T-cell (primary cell): ENCODE data around the gene CNR1. TPM values are rescaled to one million over a fixed set of nuclear protein-coding genes. Genes with fewer than 3 reads are reported as not detected.

ENCODE experiments used
- ATAC-seq, 4 experiments: fragments of 200-7000 bp in 3 of 4; fragments of 150-1000 bp in 1 of 4; cut with Tn5 transposase; replicated peaks in 1 of 4; 1 replicate in 3 of 4; 2 replicates in 1 of 4; pipeline ENCODE4 v1.10.0; 2021; ENCODE audit warnings: moderate library complexity in 3 of 4, mild to moderate bottlenecking in 2 of 4, moderate number of reproducible peaks in 1 of 4
- CTCF ChIA-PET, 2 donors: fragments of 300-600 bp; sonication (Branson Sonifier 250); formaldehyde crosslinking; loops; one replicate each; lab custom pipeline; 2022; ENCODE audit warnings: antibody characterized with exemption in 2 of 2; lab: Charles Lee
- POLR2A ChIA-PET, 2 donors: fragments of 300-600 bp; sonication (Branson Sonifier 250); formaldehyde crosslinking; loops; one replicate each; lab custom pipeline; 2022; ENCODE audit warnings: antibody characterized with exemption in 2 of 2; lab: Charles Lee
- DNase-seq, 35 experiments: peaks; one replicate each; pipeline versions ENCODE4 v3.0.0 to v3.0.0-alpha.2; 2013 to 2023
- H3K27ac ChIP-seq: one replicate; pipeline ENCODE4 v1.5.1; 2013; ENCODE audit warnings: low read length
- H3K27me3 ChIP-seq, 2 experiments: replicated peaks in 1 of 2; 1 replicate in 1 of 2; 2 replicates in 1 of 2; pipeline versions ENCODE4 v1.6.1 to v1.7.0; 2013; ENCODE audit warnings: low read length in 1 of 2, mixed read lengths in 1 of 2; ENCODE audit not compliant: control insufficient read depth in 2 of 2, insufficient read depth in 2 of 2; ENCODE audit errors: extremely low read depth in 1 of 2
- H3K36me3 ChIP-seq, 2 donors: 1 replicate in 1 of 2; 2 replicates in 1 of 2; pipeline versions ENCODE4 v1.6.1 to v1.7.0; 2013; ENCODE audit warnings: low read length in 1 of 2; ENCODE audit not compliant: control insufficient read depth in 2 of 2, insufficient read depth in 1 of 2; ENCODE audit errors: extremely low read depth in 1 of 2
- H3K4me1 ChIP-seq, 2 experiments: 1 replicate in 1 of 2; 2 replicates in 1 of 2; pipeline versions ENCODE4 v1.6.1 to v1.7.0; 2013; ENCODE audit warnings: low read length in 2 of 2, mixed read lengths in 1 of 2; ENCODE audit not compliant: insufficient read depth in 2 of 2, control insufficient read depth in 1 of 2; ENCODE audit errors: extremely low read depth in 1 of 2
- H3K4me3 ChIP-seq, 2 donors: 1 replicate in 1 of 2; 2 replicates in 1 of 2; pipeline versions ENCODE4 v1.5.1 to v1.7.0; 2013; ENCODE audit warnings: mild to moderate bottlenecking in 2 of 2, low read length in 1 of 2, moderate library complexity in 1 of 2; ENCODE audit not compliant: control insufficient read depth in 1 of 2; ENCODE audit errors: extremely low read depth in 1 of 2
- H3K9me3 ChIP-seq: 2 replicates; pipeline ENCODE4 v1.7.0; 2013
- H3K27ac Mint-ChIP-seq, 2 donors: one replicate each; pipeline ENCODE4 v1.8.0; 2020 to 2021; ENCODE audit warnings: mild to moderate bottlenecking in 2 of 2, mixed read lengths in 2 of 2
- H3K27me3 Mint-ChIP-seq, 2 donors: one replicate each; pipeline ENCODE4 v1.8.0; 2021 to 2022; ENCODE audit warnings: mixed read lengths in 2 of 2
- H3K36me3 Mint-ChIP-seq: one replicate; pipeline ENCODE4 v1.8.0; 2021; ENCODE audit warnings: mixed read lengths
- H3K4me1 Mint-ChIP-seq, 3 donors: one replicate each; pipeline ENCODE4 v1.8.0; 2020 to 2022; ENCODE audit warnings: mixed read lengths in 3 of 3, mild to moderate bottlenecking in 1 of 3
- H3K4me3 Mint-ChIP-seq, 3 donors: one replicate each; pipeline ENCODE4 v1.8.0; 2020 to 2022; ENCODE audit warnings: mild to moderate bottlenecking in 3 of 3, mixed read lengths in 3 of 3, moderate library complexity in 3 of 3
- H3K9me3 Mint-ChIP-seq, 3 donors: one replicate each; pipeline ENCODE4 v1.8.0; 2020 to 2022; ENCODE audit warnings: mixed read lengths in 3 of 3
- whole genome bisulfite sequencing: methylation state at CpG from one replicate; pipeline ENCODE4 v1.1.5; 2013; ENCODE audit warnings: missing lambda C conversion rate; ENCODE audit not compliant: insufficient coverage; 5-methylcytosine and 5-hydroxymethylcytosine counted together
- total RNA-seq, 35 experiments: library from RNA in 6 of 35; stranded (reverse) in 6 of 35; fragments of 120-200 nt in 1 of 35; gene quantifications; one replicate each; pipeline versions ENCODE4 v1.2.1 to v1.2.4 and lab custom pipeline; 2013 to 2026

Gene CNR1
- total RNA-seq, 5 donors from 2014 or later (not counting 1 experiment from before 2014, with no cell fraction given) = 0.47 to 0.89 (median 0.73) TPM; not detected in 2

DNA sequence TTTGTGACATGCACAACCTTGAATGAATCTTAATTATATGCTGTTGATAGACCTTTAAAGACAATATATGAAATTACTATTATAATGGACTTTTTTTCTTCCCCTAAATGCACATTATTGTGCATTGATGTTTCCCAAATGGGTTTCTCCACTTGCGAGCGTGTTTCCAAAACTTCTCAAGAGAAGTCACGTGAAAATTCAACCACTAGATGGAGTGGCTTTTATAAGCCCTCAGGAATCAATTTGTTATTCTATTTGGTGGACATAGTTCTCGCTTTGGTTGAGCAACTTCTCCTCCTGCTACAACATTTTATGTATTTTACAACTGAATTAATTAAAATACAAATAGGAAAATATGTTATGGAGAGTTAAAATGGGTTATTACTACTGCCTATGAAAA is 9.0 kb downstream of the CNR1 start:
- POLR2A ChIA-PET = no interaction called here

DNA sequence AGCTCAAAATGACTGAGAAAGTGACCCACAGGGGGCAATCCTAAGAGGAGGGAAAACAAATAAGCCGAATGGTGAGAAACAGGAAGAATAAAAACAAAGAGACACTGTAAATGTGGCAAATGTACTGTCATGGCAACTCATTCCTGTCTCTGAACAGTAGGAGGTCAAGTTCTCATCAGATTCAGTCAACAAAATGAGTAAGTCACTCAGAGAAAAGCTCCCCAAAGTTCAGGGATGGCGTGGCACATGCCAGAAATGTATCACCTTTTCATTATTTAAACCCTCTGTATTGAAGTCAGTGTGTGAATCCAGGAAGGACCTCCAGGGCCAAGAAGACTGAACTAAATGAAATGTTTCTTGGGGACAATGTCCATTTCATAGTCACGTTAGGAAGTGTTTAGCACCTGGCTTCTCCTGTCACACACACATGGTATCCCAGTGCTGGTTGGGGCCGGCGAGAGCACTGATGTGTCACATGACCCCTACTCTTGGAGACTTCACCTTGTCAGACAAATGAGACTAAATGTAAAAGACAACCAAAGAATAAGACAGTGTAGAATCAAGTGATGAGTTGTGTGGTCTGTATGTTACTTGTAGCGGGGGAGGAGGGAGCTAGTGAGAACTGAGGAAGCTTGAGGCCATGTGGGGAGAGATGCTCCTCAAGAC is 20.7 kb downstream of the CNR1 start:
- 72% methylated on average over 5 of the region's 6 CpGs for WGBS
- ATAC-seq = no peak
- no peak for DNase-seq
- Mint-ChIP-seq H3K4me3 (no peak overlapping the region), H3K4me1 (no peaks in the 10 kb centered on the region), H3K27ac (no peak overlapping the region), H3K36me3 (no peaks in the 10 kb centered on the region), H3K9me3 (no peaks in the 10 kb centered on the region), H3K27me3 (peaks cover 7 to 18% of the 10 kb centered on the region in 2 donors)
- ChIA-PET POLR2A (no interaction called here), CTCF (no interaction called here)
- H3K27ac ChIP-seq = no peak overlapping the region
- H3K4me1 ChIP-seq = no peaks in the 10 kb centered on the region
- no peak overlapping the region for H3K4me3 ChIP-seq
- no peaks in the 10 kb centered on the region for H3K9me3 ChIP-seq
- H3K36me3 ChIP-seq = no peaks in the 10 kb centered on the region
- peaks cover 0 to 10% of the 10 kb centered on the region in 2 experiments for H3K27me3 ChIP-seq

More for the DNA sequence above, 9.0 kb downstream of the CNR1 start:
- Mint-ChIP-seq H3K27ac (no peak overlapping the region), H3K27me3 (peaks cover 5 to 18% of the 10 kb centered on the region in 2 donors), H3K4me1 (no peaks in the 10 kb centered on the region), H3K9me3 (no peaks in the 10 kb centered on the region), H3K4me3 (no peak overlapping the region), H3K36me3 (no peaks in the 10 kb centered on the region)
- CTCF ChIA-PET = no interaction called here
- no CpG with 5 or more reads among the region's 4 CpGs for WGBS
- Histone ChIP-seq H3K36me3 (no peaks in the 10 kb centered on the region), H3K4me1 (no peaks in the 10 kb centered on the region), H3K9me3 (no peaks in the 10 kb centered on the region), H3K4me3 (no peak overlapping the region), H3K27me3 (no peaks in the 10 kb centered on the region), H3K27ac (no peak overlapping the region)
- DNase-seq = no peak
- ATAC-seq = no peak

DNA sequence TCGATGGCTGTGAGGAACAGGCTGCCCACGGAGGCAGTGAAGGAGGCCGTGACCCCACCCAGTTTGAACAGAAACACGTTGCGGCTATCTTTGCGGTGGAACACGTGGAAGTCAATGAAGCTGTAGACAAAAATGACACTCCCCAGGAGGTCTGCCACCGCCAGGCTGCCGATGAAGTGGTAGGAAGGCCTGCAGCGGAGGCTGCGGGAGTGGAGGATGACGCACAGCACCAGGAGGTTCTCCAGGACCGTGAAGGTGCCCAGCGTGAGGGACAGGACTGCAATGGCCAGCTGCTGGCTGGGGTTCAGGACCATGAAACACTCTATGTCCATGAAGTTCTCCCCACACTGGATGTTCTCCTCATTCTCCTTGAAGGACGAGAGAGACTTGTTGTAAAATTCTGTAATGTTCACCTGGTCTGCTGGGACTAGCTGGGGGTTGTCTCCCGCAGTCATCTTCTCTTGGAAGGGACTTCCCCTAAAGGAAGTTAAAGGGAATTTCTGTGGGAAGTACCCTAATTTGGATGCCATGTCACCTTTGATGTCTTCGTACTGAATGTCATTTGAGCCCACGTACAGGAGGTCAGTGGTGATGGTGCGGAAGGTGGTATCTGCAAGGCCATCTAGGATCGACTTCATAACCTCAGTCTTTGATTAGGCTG is 21.4 kb downstream of the CNR1 start:
- ATAC-seq = no peak
- Histone ChIP-seq H3K27me3 (peaks cover 0 to 10% of the 10 kb centered on the region in 2 experiments), H3K9me3 (no peaks in the 10 kb centered on the region), H3K4me1 (no peaks in the 10 kb centered on the region), H3K36me3 (no peaks in the 10 kb centered on the region), H3K27ac (no peak overlapping the region), H3K4me3 (no peak overlapping the region)
- DNase-seq = no peak
- ChIA-PET CTCF (no interaction called here), POLR2A (no interaction called here)
- Mint-ChIP-seq H3K4me3 (no peak overlapping the region), H3K4me1 (no peaks in the 10 kb centered on the region), H3K27ac (no peak overlapping the region), H3K9me3 (no peaks in the 10 kb centered on the region), H3K36me3 (no peaks in the 10 kb centered on the region), H3K27me3 (peaks cover 5 to 18% of the 10 kb centered on the region in 2 donors)
- WGBS = 87% methylated on average over 11 of the region's 20 CpGs

DNA sequence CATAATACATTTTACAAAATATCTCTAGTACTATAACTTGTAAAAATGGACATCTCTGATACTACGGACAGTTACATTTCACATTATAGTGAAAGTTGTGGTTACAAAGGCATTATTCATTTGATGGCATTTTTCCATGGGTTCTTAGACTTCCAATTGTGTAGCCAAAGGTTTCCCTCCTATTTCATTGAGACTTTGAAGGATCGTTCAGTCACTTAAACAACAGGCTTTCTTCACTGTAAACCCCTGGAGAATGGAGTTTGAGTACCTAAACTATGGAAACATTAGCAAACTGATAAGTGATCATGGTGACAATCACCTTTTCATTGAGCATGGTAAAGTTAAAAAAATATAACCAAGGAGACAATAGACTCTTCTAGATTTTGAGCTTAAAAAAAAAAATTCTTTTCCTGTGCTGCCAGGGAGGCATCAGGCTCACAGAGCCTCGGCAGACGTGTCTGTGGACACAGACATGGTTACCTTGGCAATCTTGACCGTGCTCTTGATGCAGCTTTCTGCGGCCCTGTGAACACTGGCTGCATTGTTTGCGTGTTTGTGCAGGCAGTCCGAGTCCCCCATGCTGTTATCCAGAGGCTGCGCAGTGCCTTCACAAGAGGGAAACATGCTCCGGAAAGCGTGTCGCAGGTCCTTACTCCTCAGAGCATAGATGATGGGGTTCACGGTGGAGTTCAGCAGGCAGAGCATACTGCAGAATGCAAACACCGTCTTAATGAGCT is 22.6 kb downstream of the CNR1 start:
- Histone ChIP-seq H3K36me3 (no peaks in the 10 kb centered on the region), H3K27ac (no peak overlapping the region), H3K9me3 (no peaks in the 10 kb centered on the region), H3K27me3 (peaks cover 0 to 10% of the 10 kb centered on the region in 2 experiments), H3K4me1 (no peaks in the 10 kb centered on the region), H3K4me3 (no peak overlapping the region)
- CTCF ChIA-PET = no interaction called here
- Mint-ChIP-seq H3K4me3 (no peak overlapping the region), H3K9me3 (no peaks in the 10 kb centered on the region), H3K36me3 (no peaks in the 10 kb centered on the region), H3K27ac (no peak overlapping the region), H3K27me3 (peaks cover 5 to 11% of the 10 kb centered on the region in 2 donors), H3K4me1 (no peaks in the 10 kb centered on the region)
- WGBS = 83% methylated on average over 11 of the region's 14 CpGs
- ATAC-seq (no peak), DNase-seq (no peak)
- POLR2A ChIA-PET = no interaction called here

DNA sequence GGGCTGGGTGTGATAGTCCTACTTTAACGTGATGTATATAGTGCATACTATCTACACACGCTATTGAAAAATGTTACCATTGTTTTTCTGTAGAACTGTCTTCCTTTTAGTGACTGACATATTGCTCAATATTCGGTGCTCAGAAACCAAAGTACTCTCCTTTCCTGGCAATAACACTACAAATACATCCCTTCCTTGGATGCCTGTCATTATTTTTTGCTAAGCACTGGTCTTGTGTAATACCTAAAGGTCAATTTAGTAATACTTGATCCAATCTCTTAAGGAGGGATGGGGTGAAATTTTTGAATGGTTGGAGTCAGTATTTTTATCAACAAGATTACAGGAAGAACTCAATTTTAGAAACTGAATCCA is 23.9 kb downstream of the CNR1 start:
- no peak overlapping the region for H3K27ac ChIP-seq
- ATAC-seq (no peak), DNase-seq (no peak)
- Mint-ChIP-seq H3K4me3 (no peak overlapping the region), H3K36me3 (no peaks in the 10 kb centered on the region), H3K4me1 (no peaks in the 10 kb centered on the region), H3K27ac (no peak overlapping the region), H3K27me3 (peaks cover 2 to 4% of the 10 kb centered on the region in 2 donors), H3K9me3 (no peaks in the 10 kb centered on the region)
- peaks cover 0 to 10% of the 10 kb centered on the region in 2 experiments for H3K27me3 ChIP-seq
- CTCF ChIA-PET = no interaction called here
- H3K4me3 ChIP-seq = no peak overlapping the region
- H3K4me1 ChIP-seq = no peaks in the 10 kb centered on the region
- POLR2A ChIA-PET = interaction anchor here in 1 of 2 donors (0.6 kb wide), 1 partner anchor 70 kb away, joined by 3 read pairs; no protein-coding TSS in a partner anchor
- 93% methylated on average over 3 of the region's 3 CpGs for WGBS
- no peaks in the 10 kb centered on the region for H3K36me3 ChIP-seq
- H3K9me3 ChIP-seq = no peaks in the 10 kb centered on the region

DNA sequence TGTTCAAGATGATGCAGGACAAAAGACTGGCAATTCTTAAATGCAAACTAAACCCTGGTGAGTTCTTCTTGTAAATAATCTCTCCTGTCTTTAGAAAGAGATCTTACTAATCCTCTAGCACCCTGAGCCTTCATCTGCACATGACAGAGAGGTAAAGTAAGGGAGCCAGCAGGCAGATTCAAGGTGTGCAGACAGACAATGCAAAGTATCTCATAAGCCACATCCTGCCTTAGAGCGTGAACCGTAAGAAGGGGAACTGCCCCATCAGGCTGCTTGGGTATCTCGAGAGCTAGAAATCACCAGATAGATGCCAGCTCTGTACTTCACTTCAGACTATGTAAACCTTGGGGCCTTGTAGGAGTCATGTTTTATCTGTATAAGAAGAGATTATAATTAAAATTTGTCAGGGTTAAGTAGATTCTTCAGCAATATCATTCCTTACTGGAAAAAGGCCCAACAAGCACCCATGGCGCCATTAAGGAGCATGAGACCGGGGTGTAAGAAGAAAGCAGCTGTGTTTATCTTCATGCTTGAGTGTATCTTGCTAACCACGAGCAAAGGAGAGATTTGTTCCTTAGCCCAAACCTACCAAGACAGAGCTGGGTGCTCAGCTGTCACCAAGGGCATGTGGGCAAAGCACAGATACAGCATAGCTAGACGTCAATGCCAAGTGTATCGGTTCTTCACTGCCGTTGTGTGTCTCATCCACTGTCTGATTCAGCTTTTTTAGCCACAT is 24.4 kb downstream of the CNR1 start:
- ATAC-seq (peak in 2 of 4 experiments; percentile 20 to 33), DNase-seq (peak in 1 of 35 experiments; percentile 4)
- Mint-ChIP-seq H3K4me1 (no peaks in the 10 kb centered on the region), H3K27me3 (peaks cover 2 to 4% of the 10 kb centered on the region in 2 donors), H3K36me3 (no peaks in the 10 kb centered on the region), H3K9me3 (no peaks in the 10 kb centered on the region), H3K27ac (no peak overlapping the region), H3K4me3 (no peak overlapping the region)
- CTCF ChIA-PET = no interaction called here
- no peaks in the 10 kb centered on the region for H3K36me3 ChIP-seq
- no peaks in the 10 kb centered on the region for H3K9me3 ChIP-seq
- POLR2A ChIA-PET = interaction anchor here in 1 of 2 donors (0.6 kb wide), 1 partner anchor 71 kb away, joined by 3 read pairs; no protein-coding TSS in a partner anchor
- peaks cover 0 to 10% of the 10 kb centered on the region in 2 experiments for H3K27me3 ChIP-seq
- WGBS = 84% methylated on average over 4 of the region's 9 CpGs
- no peak overlapping the region for H3K27ac ChIP-seq
- H3K4me1 ChIP-seq = no peaks in the 10 kb centered on the region
- no peak overlapping the region for H3K4me3 ChIP-seq
